Body of pancreas (tissue), 4 donors: ENCODE data around the gene QRFP. TPM values are rescaled to one million over a fixed set of nuclear protein-coding genes. Genes with fewer than 3 reads are reported as not detected.

Experiments used
- ATAC-seq: fragments of 150-250 bp; one replicate; pipeline ENCODE4 v1.9.1; 2016
- DNase-seq, 4 donors: peaks; one replicate each; pipeline ENCODE4 v3.0.0-alpha.2; 2019
- H3K27ac ChIP-seq, 4 donors: fragments of 200-600 bp; sonication (generic); 1 replicate in 3 of 4; 2 replicates in 1 of 4; pipeline versions ENCODE4 v1.5.1 to v1.6.1; 2016 to 2019; ENCODE audit warnings: mild to moderate bottlenecking in 1 of 4, mixed read lengths in 1 of 4, moderate library complexity in 1 of 4
- H3K27me3 ChIP-seq, 2 donors: fragments of 200-600 bp; sonication (generic); one replicate each; pipeline ENCODE4 v1.6.0; 2016; ENCODE audit warnings: mild to moderate bottlenecking in 1 of 2
- H3K36me3 ChIP-seq, 2 donors: fragments of 200-600 bp; sonication (generic); replicated peaks in 1 of 2; 2 replicates each; pipeline ENCODE4 v1.5.1; 2016; ENCODE audit warnings: low read depth in 2 of 2; ENCODE audit not compliant: insufficient read depth in 1 of 2
- H3K4me1 ChIP-seq: fragments of 200-600 bp; sonication (generic); one replicate; pipeline ENCODE4 v1.6.0; 2016
- H3K4me3 ChIP-seq, 2 donors: fragments of 200-600 bp; sonication (generic); 1 replicate in 1 of 2; 2 replicates in 1 of 2; pipeline ENCODE4 v1.5.1; 2016 to 2019
- H3K9me3 ChIP-seq, 3 donors: fragments of 200-600 bp; sonication (generic); 1 replicate in 2 of 3; 2 replicates in 1 of 3; pipeline ENCODE4 v1.5.1; 2016
- POLR2A ChIP-seq, 3 donors: fragments of 450-650 bp; IDR thresholded peaks; one replicate each; pipeline ENCODE4 v1.6.1; 2016; ENCODE audit warnings: antibody characterized with exemption in 3 of 3, mild to moderate bottlenecking in 2 of 3
- WGBS, 2 donors: methylation state at CpG; one replicate each; pipeline ENCODE4 v1.1.5; 2017; 5-methylcytosine and 5-hydroxymethylcytosine counted together
- intact Hi-C: fragments of 100-400 bp; cut with DNase I; formaldehyde crosslinking; loops from one replicate; pipeline ENCODE4 v1.15.1; 2023
- total RNA-seq, 2 donors: library from RNA; depleted of rRNA; stranded (reverse); fragments of >200 nt; gene quantifications; one replicate each; pipeline ENCODE4 v1.1.0, GENCODE V29; 2016
- TF ChIP-seq, protein P1 (sequence below), 7 experiments: fragments of 450-650 bp in 4 of 7; fragments of 200-600 bp in 3 of 7; sonication (generic) in 3 of 7; IDR thresholded peaks; one replicate each; pipeline ENCODE4 v1.5.1; 2016 to 2019; ENCODE audit warnings: antibody characterized with exemption in 7 of 7

The QRFP gene
- total RNA-seq, 2 donors from 2014 or later: not detected

- no peak for TF ChIP-seq POLR2A (IDR thresholded peaks at IDR 0.05)
- TF ChIP-seq, protein P1, sequence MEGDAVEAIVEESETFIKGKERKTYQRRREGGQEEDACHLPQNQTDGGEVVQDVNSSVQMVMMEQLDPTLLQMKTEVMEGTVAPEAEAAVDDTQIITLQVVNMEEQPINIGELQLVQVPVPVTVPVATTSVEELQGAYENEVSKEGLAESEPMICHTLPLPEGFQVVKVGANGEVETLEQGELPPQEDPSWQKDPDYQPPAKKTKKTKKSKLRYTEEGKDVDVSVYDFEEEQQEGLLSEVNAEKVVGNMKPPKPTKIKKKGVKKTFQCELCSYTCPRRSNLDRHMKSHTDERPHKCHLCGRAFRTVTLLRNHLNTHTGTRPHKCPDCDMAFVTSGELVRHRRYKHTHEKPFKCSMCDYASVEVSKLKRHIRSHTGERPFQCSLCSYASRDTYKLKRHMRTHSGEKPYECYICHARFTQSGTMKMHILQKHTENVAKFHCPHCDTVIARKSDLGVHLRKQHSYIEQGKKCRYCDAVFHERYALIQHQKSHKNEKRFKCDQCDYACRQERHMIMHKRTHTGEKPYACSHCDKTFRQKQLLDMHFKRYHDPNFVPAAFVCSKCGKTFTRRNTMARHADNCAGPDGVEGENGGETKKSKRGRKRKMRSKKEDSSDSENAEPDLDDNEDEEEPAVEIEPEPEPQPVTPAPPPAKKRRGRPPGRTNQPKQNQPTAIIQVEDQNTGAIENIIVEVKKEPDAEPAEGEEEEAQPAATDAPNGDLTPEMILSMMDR (IDR thresholded peaks at IDR 0.05): no peak
- Histone ChIP-seq H3K27ac (no peak overlapping the region), H3K9me3 (no peaks in the 10 kb centered on the region), H3K36me3 (peaks cover 13 to 50% of the 10 kb centered on the region in 2 donors), H3K4me1 (no peaks in the 10 kb centered on the region), H3K4me3 (no peak overlapping the region), H3K27me3 (no peaks in the 10 kb centered on the region)
- DNase-seq: no peak
- 88 to 93% methylated on average over 13 to 15 of the region's 15 CpGs for WGBS, 2 donors
- ATAC-seq: no peak
- intact Hi-C loops: no loop called here
Observed at GRCh38 chr9:130882696-130883225, 13.9 kb downstream of the QRFP start.

GRCh38 chr9:130881516-130881915 lies 15.1 kb downstream of the QRFP start:
- Histone ChIP-seq H3K4me3 (no peak overlapping the region), H3K36me3 (peaks cover 13 to 48% of the 10 kb centered on the region in 2 donors), H3K27ac (no peak overlapping the region), H3K27me3 (no peaks in the 10 kb centered on the region), H3K9me3 (no peaks in the 10 kb centered on the region), H3K4me1 (no peaks in the 10 kb centered on the region)
- DNase-seq (no peak), ATAC-seq (no peak)
- intact Hi-C loops: no loop called here
- WGBS, 2 donors: 93 to 96% methylated on average over 6 of the region's 6 CpGs
- TF ChIP-seq POLR2A (IDR thresholded peaks at IDR 0.05): no peak
- TF ChIP-seq, protein P1 (IDR thresholded peaks at IDR 0.05): no peak

- H3K4me3 ChIP-seq: no peak overlapping the region
- DNase-seq: no peak
- no peaks in the 10 kb centered on the region for H3K9me3 ChIP-seq
- no peak overlapping the region for H3K27ac ChIP-seq
- 89 to 91% methylated on average over 5 to 15 of the region's 16 CpGs for WGBS, 2 donors
- peaks cover 13 to 48% of the 10 kb centered on the region in 2 donors for H3K36me3 ChIP-seq
- no peak for TF ChIP-seq POLR2A (IDR thresholded peaks at IDR 0.05)
- TF ChIP-seq, protein P1 (IDR thresholded peaks at IDR 0.05): no peak
- ATAC-seq: no peak
- no peaks in the 10 kb centered on the region for H3K27me3 ChIP-seq
- intact Hi-C loops: no loop called here
- no peaks in the 10 kb centered on the region for H3K4me1 ChIP-seq
Observed at GRCh38 chr9:130880599-130881220, 15.9 kb downstream of the QRFP start.

- H3K4me1 ChIP-seq: no peaks in the 10 kb centered on the region
- ATAC-seq (no peak), DNase-seq (no peak)
- H3K36me3 ChIP-seq: peaks cover 13 to 44% of the 10 kb centered on the region in 2 donors
- H3K27me3 ChIP-seq: no peaks in the 10 kb centered on the region
- no peak for TF ChIP-seq POLR2A (IDR thresholded peaks at IDR 0.05)
- TF ChIP-seq, protein P1 (IDR thresholded peaks at IDR 0.05): no peak
- no peaks in the 10 kb centered on the region for H3K9me3 ChIP-seq
- 89 to 91% methylated on average over 7 to 9 of the region's 9 CpGs for WGBS, 2 donors
- intact Hi-C loops: no loop called here
- no peak overlapping the region for H3K4me3 ChIP-seq
- H3K27ac ChIP-seq: no peak overlapping the region
Observed at GRCh38 chr9:130879863-130880411, 16.7 kb downstream of the QRFP start.
